Gastroesophageal sphincter (tissue), 4 donors: ENCODE measurements around the gene KRTAP10-3. TPM values are rescaled to one million over a fixed set of nuclear protein-coding genes. Genes with fewer than 3 reads are reported as not detected.
"Not testable (repeated sequence)": the region's sequence is repeated elsewhere in the genome, so short reads cannot be mapped to it uniquely, and the experiment has no call there.

Source experiments
- ATAC-seq: fragments of 150-250 bp; one replicate; pipeline ENCODE4 v1.9.1; 2016; ENCODE audit warnings: mild to moderate bottlenecking, moderate library complexity
- H3K27ac ChIP-seq, 4 donors: fragments of 200-600 bp; sonication (generic) in 3 of 4; 1 replicate in 3 of 4; 2 replicates in 1 of 4; pipeline ENCODE4 v1.5.1; 2016 to 2019
- H3K27me3 ChIP-seq: fragments of 200-600 bp; sonication (generic); one replicate; pipeline ENCODE4 v1.5.1; 2019
- H3K36me3 ChIP-seq, 2 donors: fragments of 200-600 bp; sonication (generic); one replicate each; pipeline ENCODE4 v1.5.1; 2019; ENCODE audit warnings: control low read depth in 1 of 2
- H3K4me1 ChIP-seq, 3 donors: fragments of 200-600 bp; sonication (generic); 1 replicate in 2 of 3; 2 replicates in 1 of 3; pipeline ENCODE4 v1.5.1; 2016 to 2019; ENCODE audit warnings: control low read depth in 2 of 3
- H3K4me3 ChIP-seq, 2 donors: fragments of 200-600 bp; sonication (generic); one replicate each; pipeline ENCODE4 v1.5.1; 2019; ENCODE audit warnings: mild to moderate bottlenecking in 1 of 2, moderate library complexity in 1 of 2
- H3K9me3 ChIP-seq, 3 donors: fragments of 200-600 bp; sonication (generic); one replicate each; pipeline ENCODE4 v1.5.1; 2017 to 2019; ENCODE audit warnings: control low read depth in 2 of 3
- CTCF ChIP-seq, 4 experiments: fragments of 200-600 bp in 2 of 4; fragments of 450-650 bp in 2 of 4; sonication (generic) in 1 of 4; IDR thresholded peaks; one replicate each; pipeline ENCODE4 v1.5.1; 2017 to 2019; ENCODE audit warnings: antibody characterized with exemption in 4 of 4, mild to moderate bottlenecking in 2 of 4, moderate library complexity in 2 of 4
- EP300 ChIP-seq: sonication (generic); formaldehyde crosslinking; IDR thresholded peaks from one replicate; pipeline ENCODE4 v1.6.1; 2017; ENCODE audit warnings: antibody characterized with exemption, mild to moderate bottlenecking
- POLR2A ChIP-seq, 2 donors: fragments of 450-650 bp; IDR thresholded peaks; one replicate each; pipeline ENCODE4 v1.6.1; 2017; ENCODE audit warnings: antibody characterized with exemption in 2 of 2, mild to moderate bottlenecking in 2 of 2, moderate library complexity in 1 of 2
- POLR2AphosphoS5 ChIP-seq: sonication (generic); formaldehyde crosslinking; IDR thresholded peaks from one replicate; pipeline ENCODE4 v1.6.1; 2017; ENCODE audit warnings: antibody characterized with exemption
- WGBS, 2 donors: methylation state at CpG; one replicate each; pipeline ENCODE4 v1.1.5; 2018; ENCODE audit warnings: low coverage in 1 of 2; 5-methylcytosine and 5-hydroxymethylcytosine counted together
- total RNA-seq, 4 donors: library from RNA; depleted of rRNA; stranded (reverse); fragments of >200 nt; gene quantifications; one replicate each; pipeline ENCODE4 v1.1.0, GENCODE V29; 2016

Gene KRTAP10-3
- total RNA-seq, 4 donors from 2014 or later, result not detected

- WGBS, 2 donors, result no CpG with 5 or more reads among the region's 12 CpGs
- Histone ChIP-seq H3K27ac (no peak overlapping the region), H3K9me3 (peaks cover 0 to 10% (median 0%) of the 10 kb centered on the region in 3 donors), H3K4me1 (no peaks in the 10 kb centered on the region), H3K36me3 (no peaks in the 10 kb centered on the region), H3K4me3 (no peak overlapping the region), H3K27me3 (peaks cover 38% of the 10 kb centered on the region)
- no peak for TF ChIP-seq POLR2A (IDR thresholded peaks at IDR 0.05)
- TF ChIP-seq POLR2AphosphoS5, result no peak
- no peak for TF ChIP-seq CTCF (IDR thresholded peaks at IDR 0.05)
- TF ChIP-seq EP300, result no peak
- ATAC-seq, result no peak
Observed at GRCh38 chr21:44568261-44568660, 9.7 kb upstream of the KRTAP10-3 start.

GRCh38 chr21:44567481-44568171, 9.0 kb upstream of the KRTAP10-3 start:
- TF ChIP-seq POLR2A (IDR thresholded peaks at IDR 0.05) (no peak), CTCF (IDR thresholded peaks at IDR 0.05) (no peak), EP300 (no peak), POLR2AphosphoS5 (no peak)
- ATAC-seq, result no peak
- Histone ChIP-seq H3K27me3 (peaks cover 33% of the 10 kb centered on the region), H3K4me1 (no peaks in the 10 kb centered on the region), H3K27ac (no peak overlapping the region), H3K4me3 (no peak overlapping the region), H3K9me3 (peaks cover 0 to 11% (median 1%) of the 10 kb centered on the region in 3 donors), H3K36me3 (no peaks in the 10 kb centered on the region)
- WGBS, 2 donors, result 85 to 93% methylated on average over 6 to 10 of the region's 18 CpGs

- H3K4me3 ChIP-seq, result no peak overlapping the region
- no peak overlapping the region for H3K27ac ChIP-seq
- no peak for TF ChIP-seq CTCF (IDR thresholded peaks at IDR 0.05)
- TF ChIP-seq POLR2A (IDR thresholded peaks at IDR 0.05), result no peak
- WGBS, 2 donors, result 13 to 50% methylated on average over 1 of the region's 1 CpG
- H3K9me3 ChIP-seq, result peaks cover 0 to 13% (median 2%) of the 10 kb centered on the region in 3 donors
- no peaks in the 10 kb centered on the region for H3K4me1 ChIP-seq
- no peaks in the 10 kb centered on the region for H3K36me3 ChIP-seq
- H3K27me3 ChIP-seq, result peaks cover 28% of the 10 kb centered on the region
- ATAC-seq, result no peak
Observed at GRCh38 chr21:44566403-44566802, 7.8 kb upstream of the KRTAP10-3 start.

- TF ChIP-seq EP300 (no peak), POLR2A (IDR thresholded peaks at IDR 0.05) (no peak), CTCF (IDR thresholded peaks at IDR 0.05) (no peak), POLR2AphosphoS5 (no peak)
- Histone ChIP-seq H3K36me3 (no peaks in the 10 kb centered on the region), H3K9me3 (peaks cover 0 to 9% (median 2%) of the 10 kb centered on the region in 3 donors), H3K27me3 (peaks cover 26% of the 10 kb centered on the region), H3K4me1 (no peaks in the 10 kb centered on the region), H3K4me3 (no peak overlapping the region), H3K27ac (no peak overlapping the region)
- no peak for ATAC-seq
- 0 to 50% methylated on average over 1 of the region's 1 CpG for WGBS, 2 donors
Observed at GRCh38 chr21:44564886-44565598, 6.4 kb upstream of the KRTAP10-3 start.

- Histone ChIP-seq H3K4me3 (no peak overlapping the region), H3K9me3 (peaks cover 0 to 17% (median 2%) of the 10 kb centered on the region in 3 donors), H3K27ac (no peak overlapping the region), H3K27me3 (peaks cover 16% of the 10 kb centered on the region), H3K4me1 (no peaks in the 10 kb centered on the region), H3K36me3 (no peaks in the 10 kb centered on the region)
- no peak for TF ChIP-seq EP300
- TF ChIP-seq POLR2A (IDR thresholded peaks at IDR 0.05), result no peak
- TF ChIP-seq POLR2AphosphoS5, result no peak
- TF ChIP-seq CTCF (IDR thresholded peaks at IDR 0.05), result no peak
- 80 to 91% methylated on average over 1 of the region's 1 CpG for WGBS, 2 donors
- ATAC-seq, result no peak
Observed at GRCh38 chr21:44564099-44564498, 5.5 kb upstream of the KRTAP10-3 start.

GRCh38 chr21:44558329-44558675, 293 bp downstream of the KRTAP10-3 start:
- not testable (repeated sequence) for H3K4me1 ChIP-seq, H3K36me3 ChIP-seq, H3K4me3 ChIP-seq, H3K27ac ChIP-seq, ATAC-seq
- 78% methylated on average over 4 of the region's 10 CpGs; no CpG with 5 or more reads in 1 of the 2 donors for WGBS, 2 donors
- peaks cover 48% of the 10 kb centered on the region for H3K27me3 ChIP-seq
- H3K9me3 ChIP-seq, result peaks cover 0 to 28% (median 2%) of the 10 kb centered on the region in 3 donors
